AG20443 (cell line): ENCODE measurements around the gene RTCA.
A peak's percentile ranks its signal among the peaks of the same experiment; 100 is the strongest.
"Not testable (repeated sequence)": the region's sequence is repeated elsewhere in the genome, so short reads cannot be mapped to it uniquely, and the experiment has no call there.

Source experiments
- DNase-seq: peaks from one replicate; pipeline ENCODE4 v3.0.0; 2012; ENCODE audit warnings: low spot score, mixed read lengths

Gene RTCA

DNA sequence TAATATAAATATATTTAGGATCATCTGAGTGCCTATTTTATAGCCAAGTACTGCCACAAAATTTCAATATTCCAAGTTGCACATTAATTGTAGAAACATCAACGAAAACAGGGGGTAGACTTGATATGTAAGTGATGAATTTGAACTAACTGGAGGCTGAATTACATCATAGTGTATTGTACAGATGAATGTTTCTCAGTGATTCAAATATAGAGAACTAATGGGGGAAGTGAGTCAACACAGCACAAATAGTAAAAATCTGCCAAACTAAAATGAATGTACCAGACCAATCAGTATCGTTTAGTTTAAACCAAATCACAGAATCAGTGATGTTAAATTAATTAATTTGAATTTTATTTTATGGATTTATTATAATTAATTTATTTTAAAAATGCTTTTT lies 42.8 kb downstream of the RTCA start:
- peak; percentile 27 for DNase-seq

DNA sequence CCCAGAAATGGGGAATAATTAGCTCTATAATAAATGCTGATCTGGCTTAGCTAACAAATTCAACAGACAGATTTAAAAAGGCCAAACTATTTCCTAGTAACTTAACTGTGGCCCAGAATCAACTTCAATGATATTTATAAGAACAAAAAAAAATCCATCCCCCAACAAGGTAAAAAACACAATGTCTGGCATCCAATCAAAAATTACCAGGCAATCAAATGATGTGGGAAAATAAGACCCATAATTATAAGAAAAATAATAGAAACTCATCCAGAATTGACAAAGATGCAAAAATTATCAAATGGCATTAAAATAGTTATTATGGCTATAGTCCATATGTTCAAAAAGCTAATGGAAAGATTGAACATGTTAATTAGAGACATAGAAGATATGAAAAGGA lies 43.8 kb downstream of the RTCA start:
- DNase-seq: no peak

DNA sequence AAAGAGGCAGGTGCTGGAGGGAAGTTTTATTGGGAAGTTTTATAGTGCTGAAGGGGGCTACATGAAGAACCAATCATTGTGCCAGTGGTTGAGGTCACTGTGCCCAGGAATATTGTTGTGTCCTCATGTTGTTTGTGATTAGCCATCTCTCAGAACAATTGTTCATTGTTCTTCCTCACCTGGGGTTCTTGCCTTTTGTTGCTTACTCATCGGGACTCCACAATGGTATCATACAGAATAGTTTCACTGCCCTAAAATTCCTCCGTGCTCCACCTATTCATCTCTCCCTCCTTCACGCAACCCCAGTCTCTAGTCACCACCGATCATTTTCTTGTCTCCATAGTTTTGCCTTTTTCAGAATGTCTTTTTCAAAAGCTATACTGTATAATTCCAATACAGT lies 47.4 kb downstream of the RTCA start:
- no peak for DNase-seq

DNA sequence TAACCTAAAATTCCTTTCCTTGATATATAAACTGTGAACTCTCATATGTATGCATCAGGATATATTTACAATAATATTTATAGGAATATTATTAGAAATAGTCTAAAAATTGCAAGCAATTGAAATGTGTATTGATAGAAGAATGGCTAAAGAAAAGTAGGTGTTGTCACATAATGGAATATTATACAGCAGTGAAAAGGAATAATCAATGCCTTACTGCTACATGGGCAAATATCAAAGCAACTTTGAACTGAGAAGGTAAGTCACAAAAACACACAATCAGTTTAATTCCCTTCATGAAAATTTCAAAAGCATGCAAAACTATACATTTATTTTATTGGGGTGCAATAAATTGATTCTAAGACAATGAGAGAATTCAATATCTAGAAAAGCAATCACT lies 50.6 kb downstream of the RTCA start:
- no peak for DNase-seq

DNA sequence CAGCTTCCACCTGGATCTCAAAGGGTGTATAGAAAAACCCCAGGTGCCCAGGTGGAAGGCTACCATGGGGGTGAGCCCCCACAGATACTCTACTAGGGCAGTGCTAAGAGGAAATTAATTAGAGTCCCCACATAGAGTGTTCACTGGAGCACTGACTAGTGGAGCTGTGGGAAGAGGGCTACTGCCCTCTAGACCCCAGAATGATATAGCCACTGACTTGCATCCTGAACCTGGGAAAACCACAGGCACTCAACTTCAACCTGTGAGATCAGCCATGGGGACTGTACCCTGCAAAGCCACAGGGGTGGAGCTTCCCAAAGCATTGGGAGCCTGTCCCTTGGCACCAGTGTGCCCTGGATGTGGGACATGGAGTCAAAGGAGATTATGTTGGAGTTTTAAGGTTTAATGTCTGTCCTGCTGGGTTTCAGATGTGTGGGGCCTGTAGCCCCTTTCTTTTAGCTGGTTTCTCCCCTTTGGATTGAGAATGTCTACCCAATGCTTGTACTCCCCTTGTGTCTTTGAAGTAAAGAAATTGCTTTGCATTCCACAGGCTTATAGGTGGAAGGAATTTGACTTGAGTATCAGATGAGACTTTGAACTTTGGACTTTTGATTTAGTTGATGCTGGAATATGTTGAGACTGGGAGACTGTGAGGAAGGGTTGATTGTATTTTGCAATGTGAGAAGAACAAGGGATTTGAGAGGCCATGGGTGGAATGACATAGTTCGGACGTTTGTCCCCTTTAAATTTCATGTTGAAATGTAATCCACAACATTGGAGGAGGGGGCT lies 54.5 kb downstream of the RTCA start:
- DNase-seq: no peak

DNA sequence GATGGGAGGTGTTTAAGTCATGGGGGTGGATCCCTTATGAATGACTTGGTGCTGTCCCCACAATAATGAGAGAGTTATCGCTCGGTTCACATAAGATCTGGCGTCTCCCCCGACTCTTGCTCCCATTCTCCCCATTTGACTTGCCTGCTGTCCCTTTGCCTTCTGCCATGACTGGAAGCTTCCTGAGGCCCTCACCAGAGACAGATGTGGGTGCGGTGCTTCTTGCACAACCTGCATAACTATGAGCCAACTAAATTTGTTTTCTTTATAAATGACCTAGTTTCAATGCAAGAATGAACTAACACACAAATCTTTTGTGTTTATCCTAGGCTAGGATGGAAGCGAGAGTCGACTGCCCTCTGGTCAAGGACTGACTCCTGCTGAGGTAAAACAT lies 55.1 kb downstream of the RTCA start:
- no peak for DNase-seq

DNA sequence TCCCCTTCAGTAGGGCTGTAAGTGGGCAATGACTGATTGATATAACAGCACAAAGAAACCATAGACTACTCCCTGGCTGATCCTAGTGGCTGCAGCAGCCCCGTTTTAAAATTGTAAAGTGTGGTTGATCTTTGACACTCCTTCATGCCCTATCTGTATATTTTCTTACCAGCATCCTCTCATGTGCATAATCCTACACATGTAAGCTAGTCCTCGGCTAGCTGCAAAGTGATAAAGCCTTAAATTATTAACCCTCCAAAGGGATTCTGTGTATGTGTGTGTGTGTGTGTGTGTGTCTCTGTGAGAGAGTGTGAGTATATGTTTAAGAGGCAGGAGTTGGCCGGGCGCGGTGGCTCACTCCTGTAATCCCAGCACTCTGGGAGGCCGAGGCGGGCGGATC lies 55.5 kb downstream of the RTCA start:
- no peak for DNase-seq

DNA sequence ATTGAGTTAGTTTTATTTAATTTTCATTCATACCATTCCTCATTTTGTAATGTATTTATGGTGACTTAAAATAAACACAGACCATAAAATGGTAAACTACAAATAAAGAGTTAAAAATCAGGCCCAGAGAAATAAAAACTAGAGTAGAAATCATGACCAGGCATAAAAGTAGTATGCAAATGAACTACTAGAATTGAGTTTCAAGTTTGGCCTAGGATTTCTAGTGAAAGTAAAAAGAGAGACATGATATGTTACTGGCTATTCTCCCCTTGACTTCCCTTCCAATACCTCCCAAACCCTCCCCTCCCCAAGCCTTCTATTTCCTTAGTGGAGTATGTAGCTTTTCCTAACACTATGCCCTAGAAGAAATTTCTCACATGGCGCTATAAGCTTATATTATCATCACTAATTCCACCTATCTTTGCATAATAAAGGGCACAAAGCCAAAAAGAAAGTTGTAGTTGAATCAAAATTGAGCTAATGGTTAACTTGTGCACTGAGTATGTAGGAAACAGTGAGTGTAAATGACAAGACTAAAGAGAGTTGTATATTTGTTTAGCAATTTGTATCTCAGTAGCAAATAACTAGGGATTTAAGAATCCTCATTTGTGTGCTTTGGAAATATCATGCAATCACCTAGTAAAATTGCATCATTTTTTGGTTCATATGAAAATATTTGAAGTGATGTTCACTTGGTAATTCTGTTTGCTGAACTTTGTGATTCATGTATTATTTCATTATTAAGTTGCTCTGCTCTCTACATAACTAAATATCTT lies 56.6 kb downstream of the RTCA start:
- DNase-seq: peak; percentile 33

DNA sequence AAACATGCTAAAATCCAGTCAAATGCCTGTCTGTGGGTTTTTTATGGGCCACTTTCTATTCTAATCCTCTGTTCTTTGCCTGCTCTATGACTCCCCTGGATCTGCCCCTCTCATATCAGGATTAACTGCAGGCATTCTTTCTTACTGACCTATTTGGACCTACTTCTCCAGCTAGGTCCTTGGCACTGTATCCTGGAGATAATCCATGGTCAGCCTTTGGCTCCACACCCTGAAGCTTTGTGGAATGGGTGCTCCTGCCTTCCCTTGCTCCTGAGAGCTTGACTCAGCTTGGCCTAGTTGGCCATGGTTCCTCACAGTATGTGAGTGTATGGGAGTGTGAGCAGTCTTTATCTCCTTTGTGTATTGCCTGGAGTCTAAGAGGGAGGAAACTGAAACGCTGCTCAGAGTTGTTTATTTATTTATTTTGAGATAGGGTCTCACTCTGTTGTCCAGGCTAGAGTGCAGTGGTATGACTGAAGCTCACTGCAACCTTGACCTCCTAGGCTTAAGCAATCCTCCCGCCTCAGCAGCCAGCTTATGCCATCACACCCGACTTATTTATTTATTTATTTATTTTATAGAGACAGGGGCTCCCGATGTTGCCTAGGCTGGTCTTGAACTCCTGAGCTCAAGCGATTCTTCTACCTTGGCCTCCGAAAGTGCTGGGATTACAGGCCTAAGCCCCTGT lies 57.5 kb downstream of the RTCA start:
- peak; percentile 18 for DNase-seq

DNA sequence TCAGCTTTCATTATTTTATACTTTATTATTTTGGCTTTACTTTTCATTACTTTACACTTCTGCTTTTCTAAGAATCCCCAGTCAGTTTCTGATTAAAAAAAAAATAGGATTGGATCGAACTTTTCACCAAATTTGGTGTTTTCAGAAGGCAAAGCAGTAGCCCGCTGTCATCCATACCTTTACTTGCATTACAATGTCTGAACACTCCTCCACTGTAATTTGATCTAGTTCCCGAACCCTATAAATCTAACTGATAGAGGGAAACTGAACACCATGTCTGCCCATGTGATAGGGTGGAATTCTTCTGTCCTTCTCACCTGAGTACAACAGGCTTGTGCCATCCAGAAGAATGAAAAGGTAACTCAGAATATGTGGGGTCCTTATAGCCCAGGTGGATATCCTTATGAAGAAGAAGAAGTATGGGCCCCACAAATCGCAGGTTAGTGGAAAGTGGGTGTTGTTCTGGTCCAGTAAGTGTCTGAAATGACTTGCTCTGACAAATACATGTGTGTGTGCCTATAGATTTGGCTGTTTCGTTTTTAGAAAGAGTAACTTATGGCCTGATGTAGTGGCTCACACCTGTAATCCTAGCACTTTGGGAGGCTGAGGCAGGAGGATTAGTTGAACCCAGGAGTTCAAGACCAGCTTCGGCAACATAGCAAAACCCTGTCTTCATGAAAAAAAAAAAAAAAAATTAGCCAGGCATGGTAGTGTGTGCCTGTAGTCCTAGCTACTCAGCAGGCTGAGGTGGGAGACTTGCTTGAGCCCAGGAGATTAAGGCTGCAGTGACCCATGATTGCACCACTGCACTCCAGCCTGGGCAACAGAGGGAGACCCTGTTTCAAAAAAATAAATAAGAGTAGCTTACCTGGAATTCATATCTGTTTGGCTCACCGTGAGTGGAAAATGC lies 59.7 kb downstream of the RTCA start:
- DNase-seq: no peak

DNA sequence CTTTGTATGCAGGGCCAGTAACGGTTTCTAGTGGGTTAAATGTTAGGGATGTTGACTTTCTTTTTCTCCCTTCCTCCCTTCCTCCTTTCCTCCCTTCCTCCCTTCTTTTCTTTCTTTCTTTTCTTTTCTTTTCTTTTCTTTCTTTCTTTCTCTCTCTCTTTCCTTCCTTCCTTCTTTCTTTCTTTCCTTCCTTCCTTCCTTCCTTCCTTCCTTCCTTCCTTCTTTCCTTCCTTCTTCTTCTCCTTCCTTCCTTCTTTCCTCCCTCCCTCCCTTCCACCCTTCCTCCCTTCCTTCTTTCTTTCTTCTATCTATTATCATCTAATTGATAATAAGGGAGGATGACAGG lies 60.3 kb downstream of the RTCA start:
- not testable (repeated sequence) for DNase-seq

DNA sequence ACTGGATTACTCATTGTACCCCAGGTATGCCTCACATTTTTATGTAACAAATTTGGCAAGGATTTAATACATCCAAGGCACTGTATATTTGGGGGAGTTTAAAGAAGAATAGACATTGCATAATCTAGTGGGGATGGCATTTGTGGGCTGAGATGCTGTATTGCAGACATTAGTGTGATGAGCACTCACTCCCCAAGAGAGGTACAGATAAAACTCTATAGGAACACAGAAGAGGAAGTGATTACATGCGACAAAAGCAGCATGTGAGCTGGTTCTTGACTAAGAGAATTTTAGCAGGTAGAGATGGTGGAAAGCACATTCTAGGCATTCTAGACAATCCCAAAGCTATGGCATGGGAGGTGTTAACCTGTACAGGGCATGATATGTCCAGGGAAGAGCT lies 62.1 kb downstream of the RTCA start:
- DNase-seq: no peak

DNA sequence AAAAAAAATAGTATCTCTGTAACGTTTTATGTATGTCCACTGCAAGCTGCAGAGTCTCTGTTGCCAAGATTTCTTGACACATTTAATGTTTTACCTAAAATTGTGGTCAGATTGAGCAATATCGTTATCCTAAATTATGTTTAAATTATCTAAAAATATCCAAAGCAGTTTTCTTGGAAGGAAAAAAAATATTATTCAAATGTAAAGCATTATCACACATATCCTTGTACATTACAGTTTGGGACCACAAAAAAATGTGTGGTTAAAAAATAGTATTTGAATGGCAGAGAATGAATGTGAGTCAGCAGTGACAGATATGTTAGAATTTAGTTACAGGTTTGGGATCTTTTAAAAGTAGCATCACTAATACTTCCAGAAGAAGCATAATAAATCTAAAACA lies 65.1 kb downstream of the RTCA start:
- not testable (repeated sequence) for DNase-seq

DNA sequence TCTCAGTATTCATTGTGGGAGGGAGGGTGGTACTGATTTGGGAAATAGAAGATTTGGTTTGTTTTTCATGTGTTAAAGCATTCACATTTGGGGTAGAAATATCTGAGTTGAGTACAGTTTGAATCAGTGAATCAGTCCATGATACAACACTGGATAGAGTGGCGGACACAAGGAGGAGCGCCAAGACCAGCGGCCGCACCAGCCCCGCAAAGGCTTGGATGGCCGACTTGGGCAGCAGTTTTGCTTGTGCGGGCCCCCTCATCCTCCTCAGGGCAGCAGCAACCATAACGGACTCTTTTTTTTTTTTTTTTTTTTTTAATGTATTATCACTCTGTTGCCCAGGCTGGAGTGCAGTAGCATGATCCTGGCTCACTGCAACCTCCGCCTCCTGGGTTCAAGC lies 66.3 kb downstream of the RTCA start:
- DNase-seq: no peak

DNA sequence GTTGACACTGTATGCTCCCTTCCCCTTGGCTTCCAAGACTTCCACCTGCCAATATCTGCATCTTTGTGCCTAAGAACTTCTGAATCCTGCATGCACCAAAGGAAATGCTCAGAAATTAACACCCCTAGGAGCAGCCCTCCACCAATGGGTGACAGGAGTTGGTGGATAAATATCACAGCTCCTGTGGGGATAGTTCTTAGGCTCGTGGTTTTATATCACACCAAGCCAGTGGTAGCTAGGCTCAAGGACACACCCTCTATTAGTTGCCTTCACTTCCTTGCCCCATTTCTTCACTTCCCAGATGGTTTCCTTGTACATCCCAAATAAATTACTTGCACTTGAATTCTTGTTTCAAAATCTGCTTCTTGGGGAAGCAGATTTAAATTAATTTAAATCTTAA lies 69.4 kb downstream of the RTCA start:
- no peak for DNase-seq

DNA sequence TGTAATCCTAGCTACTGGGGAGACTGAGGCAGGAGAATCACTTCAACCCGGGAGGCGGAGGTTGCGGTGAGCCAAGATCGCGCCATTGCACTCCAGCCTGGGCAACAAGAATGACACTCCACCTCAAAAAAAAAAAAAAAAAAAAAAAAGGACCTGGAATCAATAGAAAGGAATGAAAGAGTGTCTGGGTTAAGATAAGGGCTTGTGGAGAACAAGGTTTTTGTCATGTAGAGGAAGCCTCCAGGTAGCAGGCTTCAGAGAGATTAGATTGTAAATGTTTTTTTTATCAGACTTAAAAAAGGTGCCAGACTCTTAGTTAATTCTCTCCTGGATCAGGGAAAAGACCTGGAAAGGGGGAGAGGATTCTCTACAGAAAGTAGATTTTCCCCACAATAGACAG lies 71.9 kb downstream of the RTCA start:
- not testable (repeated sequence) for DNase-seq

DNA sequence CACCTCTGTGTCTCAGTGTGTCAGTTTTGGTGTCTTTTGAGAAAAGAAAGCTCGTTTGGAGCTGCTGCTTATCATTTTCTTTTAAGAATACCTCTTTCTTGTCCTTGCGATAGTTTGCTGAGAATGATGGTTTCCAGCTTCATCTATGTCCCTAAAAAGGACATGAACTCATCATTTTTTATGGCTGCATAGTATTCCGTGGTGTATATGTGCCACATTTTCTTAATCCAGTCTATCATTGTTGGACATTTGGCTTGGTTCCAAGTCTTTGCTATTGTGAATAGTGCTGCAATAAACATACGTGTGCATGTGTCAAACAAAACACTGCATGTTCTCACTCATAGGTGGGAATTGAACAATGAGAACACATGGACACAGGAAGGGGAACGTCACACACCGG lies 73.7 kb downstream of the RTCA start:
- DNase-seq: not testable (repeated sequence)

DNA sequence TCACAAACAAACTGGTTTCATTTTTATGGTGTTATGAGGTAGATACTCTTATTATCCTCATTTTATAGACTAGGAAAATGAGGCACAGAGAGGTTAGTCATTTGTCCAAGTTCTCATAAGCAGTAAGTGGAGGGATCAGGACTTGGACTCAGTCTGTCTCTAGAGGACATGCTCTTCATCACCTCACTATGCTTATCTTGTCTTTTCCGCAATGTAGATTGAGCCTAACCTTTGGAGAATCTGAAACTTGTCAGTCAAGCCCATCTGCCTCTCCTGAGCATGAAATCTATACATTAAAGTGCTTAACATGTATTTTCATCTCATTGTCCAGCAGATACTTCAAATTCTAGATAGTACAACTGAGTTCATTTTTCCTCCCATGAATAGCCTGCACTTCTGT lies 74.5 kb downstream of the RTCA start:
- no peak for DNase-seq

DNA sequence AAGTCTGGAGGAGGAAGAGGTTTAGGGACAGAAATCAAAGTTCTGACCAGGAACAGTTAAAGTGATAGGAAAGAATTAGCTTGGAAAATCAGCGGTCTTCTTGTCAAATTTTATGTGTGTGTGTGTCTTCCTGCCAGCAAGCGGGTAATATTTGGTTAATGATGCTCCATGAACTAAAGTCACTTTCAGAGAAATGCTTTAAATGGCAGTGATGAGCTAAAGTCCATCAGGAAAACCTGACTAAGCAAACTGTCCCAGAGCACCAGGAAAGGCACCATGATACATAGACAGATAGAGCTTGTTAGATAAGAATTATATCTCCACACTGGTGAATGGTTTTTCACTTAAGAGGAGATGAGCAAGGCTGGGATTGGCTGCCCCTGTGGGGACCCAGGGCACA lies 76.3 kb downstream of the RTCA start:
- DNase-seq: no peak
